CD4-positive, alpha-beta T cell treated with Interleukin-6 at 100 ng/mL for 8 hours (primary cell): ENCODE data around the gene CAST.

Experiments used
- DNase-seq: peaks from one replicate; pipeline ENCODE4 v3.0.0-alpha.2; 2020; ENCODE audit warnings: mixed read lengths, low spot score

Gene CAST

DNA sequence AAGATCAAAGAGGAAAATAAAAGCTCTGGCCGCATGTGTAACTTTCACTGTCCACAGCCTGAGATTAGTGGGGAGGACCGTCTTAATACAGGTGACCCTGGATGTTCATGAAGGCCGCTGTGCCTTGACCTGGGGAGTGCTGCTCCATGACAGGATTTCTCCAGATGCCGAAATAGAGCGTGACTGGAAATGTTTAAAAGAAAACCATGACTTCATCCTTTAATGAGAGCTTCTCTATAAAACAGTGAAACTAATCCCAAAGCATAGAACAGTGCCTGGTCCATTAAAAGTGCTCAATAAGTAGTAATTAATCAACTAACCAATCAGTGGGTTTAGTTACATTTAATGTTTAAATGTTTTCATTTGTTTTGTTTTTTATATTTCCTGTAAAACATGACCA lies 82.8 kb downstream of the CAST start:
- no peak for DNase-seq

DNA sequence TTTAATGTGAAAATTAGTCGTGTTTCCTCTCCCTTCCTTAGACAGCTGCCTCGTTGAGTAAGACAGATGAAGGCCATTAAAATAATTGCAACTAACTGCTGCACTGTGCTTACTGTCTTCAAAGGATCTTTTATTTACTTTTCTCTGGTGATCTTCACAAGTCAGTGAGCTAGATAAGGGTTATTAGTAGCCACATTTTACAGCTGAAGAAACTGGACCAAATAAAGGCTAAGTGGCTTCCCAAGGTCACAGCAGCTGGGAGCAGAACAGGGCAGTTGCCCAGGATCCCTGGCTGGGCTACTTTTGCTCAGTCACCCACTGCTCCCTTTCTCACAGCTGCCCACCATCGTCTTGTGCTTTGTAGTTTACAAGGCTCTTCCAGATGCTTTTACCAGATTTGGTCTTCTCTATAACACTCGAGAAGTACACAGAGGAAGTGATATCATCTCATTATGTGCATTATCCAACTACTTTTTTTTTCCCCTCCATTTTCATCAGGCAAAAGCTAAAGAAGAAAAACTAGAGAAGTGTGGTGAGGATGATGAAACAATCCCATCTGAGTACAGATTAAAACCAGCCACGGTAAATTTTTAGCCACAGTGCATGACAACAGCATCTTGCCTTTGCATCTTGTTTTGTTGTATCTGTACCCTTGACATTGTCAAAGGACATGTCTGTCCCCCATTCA lies 83.8 kb downstream of the CAST start:
- no peak for DNase-seq

DNA sequence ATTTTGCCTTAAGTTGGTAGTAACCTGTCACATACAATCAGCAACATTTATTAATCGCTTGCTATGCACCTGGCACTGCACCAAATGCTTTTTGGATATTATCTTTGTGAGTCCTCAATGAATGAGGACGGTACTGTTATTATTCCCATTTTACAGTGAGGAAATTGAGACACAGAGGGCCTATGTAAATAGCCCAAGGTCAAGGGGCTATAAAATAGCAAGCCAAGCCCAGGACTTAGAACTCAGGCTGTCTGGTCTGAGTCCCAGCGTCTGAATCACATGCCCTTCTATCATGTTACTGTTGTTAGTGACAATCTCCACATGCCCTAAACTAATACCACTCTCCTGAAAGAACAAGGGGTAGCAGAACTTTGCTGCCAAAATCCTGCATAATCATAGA lies 85.5 kb downstream of the CAST start:
- DNase-seq = no peak

DNA sequence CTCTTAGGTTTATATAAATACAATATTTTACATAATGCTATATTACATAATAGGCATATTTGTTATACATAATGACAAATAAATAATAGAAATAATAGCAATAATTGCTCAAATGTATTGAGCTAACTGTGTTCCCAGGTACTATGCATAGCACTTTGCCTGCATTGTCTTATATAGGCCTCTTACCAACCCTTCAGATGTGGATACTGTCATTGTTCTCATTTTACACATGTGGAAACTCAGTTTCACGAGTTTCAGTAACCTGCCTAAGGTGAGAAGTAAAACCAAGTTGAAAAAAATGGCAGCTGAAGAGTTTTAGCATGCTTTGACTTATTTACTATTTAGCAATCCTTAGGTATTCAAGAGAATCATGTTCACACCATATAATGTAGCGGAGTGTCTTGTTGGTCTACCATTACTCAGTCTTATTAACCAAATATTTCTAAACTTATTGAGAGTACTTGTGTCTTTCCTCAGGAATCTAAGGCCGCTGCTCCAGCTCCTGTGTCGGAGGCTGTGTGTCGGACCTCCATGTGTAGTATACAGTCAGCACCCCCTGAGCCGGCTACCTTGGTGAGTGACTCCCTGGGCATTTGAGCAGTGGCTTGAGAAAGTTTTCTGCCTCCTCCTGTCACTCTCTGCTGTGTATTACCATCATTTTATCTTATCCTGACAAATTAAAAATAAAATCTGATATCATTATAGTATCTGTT lies 88.1 kb downstream of the CAST start:
- no peak for DNase-seq

DNA sequence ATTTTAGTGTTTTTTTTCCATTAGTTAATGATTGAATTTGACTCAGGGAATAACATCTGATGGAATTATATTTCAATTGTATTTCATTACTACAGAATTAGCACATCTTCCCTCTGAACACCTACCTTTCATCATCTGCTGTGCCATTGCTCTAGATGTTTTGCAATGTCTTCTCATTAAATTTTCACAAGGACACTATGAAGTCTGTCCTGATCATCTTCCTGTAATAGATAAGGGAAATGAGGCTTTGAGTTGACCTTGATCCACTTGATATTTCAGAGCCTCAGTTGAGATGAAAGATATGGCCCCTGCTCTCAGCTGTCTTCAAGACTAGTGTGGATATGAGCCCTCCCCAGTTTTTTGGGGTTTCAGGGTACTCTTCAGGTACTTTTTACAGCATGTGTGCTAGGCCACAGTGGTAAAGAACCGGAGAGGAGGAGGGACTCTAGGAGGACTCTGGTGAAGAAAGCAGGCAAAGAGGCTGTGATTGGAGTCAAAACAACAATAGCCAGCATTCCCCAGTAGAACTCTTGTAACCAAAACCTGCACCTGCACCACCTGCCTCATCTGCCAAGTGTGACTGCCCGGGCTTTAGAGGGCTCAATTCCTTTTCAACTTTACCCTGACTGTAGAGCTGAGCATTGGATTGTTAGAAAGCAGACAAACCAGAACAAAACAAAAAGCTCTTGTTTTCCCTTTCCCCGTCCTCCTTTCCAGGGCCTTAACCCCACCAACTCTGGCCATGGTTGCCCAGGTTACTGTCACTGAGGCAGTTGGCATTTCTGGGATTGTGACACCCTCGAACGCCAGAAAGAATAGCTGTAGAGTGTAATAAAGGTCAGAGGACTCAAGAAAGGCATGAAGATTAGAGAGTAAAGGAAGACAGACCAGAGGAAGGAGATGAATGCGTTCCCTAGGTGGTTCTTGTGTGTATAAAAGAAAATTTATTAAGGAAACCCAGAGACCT lies 89.3 kb downstream of the CAST start:
- no peak for DNase-seq

DNA sequence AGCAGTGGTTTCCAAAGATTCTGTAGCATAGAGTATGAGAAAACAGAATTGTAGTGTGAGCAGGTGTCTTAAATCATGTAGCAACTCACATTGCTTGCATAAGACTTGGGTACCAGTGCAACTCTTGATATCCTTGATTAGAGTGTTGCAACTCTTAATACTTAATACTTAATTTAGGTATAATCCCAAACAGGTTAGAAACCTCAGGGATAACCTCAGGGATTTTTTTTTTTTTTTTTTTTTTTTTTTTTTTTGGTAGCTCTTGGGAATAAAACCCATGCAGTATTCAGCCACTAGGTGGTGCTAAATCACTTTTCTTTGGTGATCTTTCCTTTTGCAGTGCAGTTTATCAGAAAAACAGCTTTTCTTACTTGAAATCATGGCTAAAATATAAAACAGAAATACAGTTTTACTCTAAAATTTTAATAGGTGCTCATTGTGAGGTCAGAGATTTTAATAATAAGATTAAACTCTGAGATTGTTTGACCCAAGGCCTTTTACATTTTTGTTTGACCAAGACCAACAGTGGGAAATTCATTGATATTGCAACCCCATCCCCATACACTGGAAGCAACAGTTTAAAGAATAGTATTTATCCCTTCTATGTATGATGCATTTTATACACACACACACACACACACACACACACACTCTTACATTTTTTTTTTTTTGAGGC lies 90.3 kb downstream of the CAST start:
- DNase-seq = peak; percentile 63

DNA sequence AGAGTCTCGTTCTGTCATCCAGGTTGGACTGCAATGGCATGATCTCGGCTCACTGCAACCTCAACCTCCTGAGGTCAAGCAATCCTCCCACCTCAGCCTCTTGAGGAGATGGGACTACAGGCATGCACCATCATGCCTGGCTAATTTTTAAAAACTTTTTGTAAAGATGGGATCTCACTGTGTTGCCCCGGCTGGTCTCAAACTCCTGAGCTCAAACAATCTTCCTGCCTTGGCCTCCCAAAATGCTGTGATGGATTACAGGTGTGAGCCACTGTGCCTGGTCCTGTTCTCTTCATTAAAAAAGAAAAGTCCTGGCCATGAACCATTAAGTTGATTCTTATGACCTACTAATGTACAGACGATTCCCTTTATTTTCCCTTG lies 90.8 kb downstream of the CAST start:
- DNase-seq = no peak

DNA sequence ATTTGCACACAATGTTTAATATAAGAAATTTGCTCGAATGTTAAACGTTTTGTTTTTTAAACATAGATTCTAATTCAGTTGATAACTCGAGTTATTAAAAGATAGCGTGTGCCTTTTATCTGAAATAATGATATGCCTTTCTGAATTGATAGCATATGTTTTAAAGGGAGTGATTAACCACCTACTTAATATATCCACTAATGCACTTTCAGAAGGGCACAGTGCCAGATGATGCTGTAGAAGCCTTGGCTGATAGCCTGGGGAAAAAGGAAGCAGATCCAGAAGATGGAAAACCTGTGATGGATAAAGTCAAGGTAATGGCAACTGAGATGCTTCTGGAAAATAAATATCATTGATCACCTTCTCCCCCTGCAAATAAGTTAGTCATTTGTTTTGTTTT lies 91.7 kb downstream of the CAST start:
- no peak for DNase-seq

DNA sequence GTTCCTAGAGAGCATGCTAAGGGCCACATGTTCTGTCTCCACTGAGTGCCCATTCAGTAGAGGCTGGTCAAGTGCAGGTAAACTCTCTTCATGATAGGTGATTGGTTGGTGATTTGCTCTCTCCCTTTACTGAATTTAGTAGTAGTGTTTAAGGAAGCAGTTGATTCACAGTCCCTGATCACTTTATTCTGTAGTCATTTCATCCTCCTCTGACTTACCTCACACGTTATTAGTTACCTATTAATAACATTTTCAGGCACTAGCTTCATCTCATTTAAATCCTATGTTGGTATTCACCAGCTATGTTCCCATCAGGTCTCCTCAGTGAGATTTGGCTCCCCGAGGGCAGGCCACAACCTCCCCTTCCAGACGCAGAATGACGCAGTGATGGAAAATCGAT lies 93.7 kb downstream of the CAST start:
- no peak for DNase-seq

DNA sequence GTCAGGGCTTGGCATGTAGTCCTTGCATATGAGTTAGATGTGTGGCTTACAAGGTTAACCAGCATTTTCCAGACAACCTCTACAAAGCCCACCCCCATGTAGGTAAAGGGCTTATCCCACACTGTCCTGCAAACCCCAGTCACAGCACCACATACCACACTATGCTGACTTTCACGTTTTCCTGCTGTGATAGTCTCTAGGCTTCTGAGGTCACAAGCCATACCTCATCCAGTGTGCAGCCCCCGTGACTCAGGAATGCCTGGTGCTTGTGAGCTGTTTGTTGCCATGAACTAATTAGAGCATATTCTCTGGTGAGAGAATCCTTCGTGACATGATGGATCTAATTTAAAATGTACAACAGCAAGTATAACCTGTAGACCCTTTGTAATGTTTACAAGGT lies 94.8 kb downstream of the CAST start:
- no peak for DNase-seq

DNA sequence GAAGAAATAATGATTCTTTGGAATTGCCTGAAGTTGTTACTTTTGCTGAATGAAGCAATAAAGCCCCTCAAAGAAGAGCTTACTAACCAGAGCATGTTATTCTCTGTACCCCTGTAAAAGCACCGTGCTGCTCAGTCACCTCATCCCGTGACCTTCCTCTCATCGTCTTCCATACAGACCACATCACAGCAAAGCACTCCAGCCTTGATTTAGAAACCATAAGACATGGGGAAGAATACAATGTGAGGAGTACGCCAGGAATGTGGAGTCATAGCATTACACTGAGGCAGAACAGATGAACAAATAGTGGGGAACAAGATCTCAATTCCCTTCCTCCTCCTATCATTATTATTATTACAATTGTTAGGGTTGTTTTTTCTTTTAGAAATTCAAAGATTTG lies 96.4 kb downstream of the CAST start:
- no peak for DNase-seq

DNA sequence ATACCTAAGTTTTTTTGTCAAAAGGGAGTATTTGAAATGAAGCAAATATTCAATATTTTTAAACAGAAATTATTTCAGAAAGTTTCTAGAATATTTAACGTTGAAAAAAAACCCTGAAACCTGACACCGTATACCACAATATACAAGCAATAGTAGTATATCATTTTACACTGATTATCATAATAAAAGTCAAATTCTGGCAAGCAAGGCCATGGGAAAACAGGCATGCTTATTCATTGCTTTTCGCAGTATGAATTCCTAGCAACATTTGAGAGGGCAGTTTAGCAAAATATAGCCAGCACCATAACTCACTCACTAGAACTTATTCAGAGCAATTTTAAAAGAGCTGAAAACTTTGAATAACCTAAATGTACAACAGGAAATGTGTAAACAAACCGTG lies 99.4 kb downstream of the CAST start:
- DNase-seq = no peak

DNA sequence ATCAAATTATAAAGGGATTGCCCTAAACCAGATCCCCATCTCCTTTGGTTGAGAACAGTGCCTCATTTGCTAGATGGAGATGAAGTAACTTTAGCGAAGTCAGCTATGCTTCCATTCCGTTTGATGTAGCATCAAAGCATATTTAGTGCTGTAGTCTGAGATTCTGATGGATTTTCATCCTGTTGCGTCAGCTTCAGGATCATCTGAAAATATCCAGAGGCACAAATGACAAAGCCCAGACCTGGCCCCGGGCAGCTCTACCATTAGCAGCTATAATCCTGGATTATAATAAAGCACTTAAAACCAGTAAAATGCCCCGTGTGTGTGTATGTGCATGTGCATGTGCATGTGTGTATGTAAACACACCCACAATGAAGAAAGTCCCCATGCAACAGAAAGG lies 100.8 kb downstream of the CAST start:
- no peak for DNase-seq

DNA sequence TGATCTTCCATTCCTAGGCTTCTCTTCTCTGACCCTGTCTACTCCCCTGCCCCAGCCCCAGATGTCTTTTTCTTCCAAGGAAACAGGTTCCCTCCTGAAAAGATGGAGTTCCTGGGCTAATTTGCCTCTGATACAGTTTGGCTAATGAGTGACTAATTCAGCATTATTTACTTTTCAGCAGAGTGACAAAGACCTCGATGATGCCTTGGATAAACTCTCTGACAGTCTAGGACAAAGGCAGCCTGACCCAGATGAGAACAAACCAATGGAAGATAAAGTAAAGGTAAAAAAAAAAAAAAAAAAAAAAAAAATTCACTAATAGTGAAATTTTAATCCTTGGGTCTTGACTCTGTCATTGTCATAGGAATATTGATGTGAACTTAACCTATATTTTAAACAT lies 102.9 kb downstream of the CAST start:
- no peak for DNase-seq

DNA sequence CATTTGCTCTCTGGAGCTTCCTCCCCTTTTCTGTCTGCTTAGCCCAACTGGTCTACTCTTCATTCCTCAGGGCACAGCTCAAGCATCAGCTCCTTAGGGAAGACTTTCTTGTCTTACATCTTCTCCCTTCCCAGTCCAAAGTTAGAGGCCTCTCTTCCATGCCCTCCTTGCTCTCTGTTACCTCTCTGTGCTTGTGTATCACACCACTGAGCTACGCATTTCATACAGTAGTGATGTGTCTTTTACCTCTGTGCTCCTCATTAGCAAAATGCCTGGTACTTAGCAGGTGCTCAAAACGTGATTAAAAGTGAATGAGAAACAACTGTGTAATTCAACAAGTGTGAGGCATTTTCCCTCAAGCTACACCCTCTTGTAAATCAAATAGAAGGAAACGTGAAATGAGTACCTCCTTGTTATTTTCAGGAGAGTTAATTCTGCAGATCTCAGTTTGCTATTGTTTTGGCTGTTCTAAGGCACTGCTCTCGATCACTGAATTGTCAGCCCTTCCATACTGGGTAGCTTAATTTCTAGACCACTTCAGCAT lies 106.6 kb downstream of the CAST start:
- no peak for DNase-seq

DNA sequence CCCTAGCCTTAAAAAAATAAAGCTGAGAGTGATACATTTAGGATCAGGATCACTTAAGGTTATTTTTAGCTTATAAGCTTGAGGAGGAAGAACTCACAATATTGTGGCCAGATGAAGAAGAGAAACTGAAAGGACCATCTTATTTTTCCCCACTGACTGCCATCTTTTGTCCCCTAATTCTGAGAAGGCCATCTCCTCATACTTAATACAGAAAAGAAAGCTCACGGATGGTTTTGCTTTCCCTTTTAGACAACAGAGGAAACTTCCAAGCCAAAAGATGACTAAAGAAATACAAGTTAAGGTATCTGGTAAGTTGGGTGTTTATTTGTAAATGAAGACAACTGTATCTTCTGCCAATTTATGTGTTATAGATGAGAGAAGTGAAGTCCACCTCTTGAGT lies 109.2 kb downstream of the CAST start:
- DNase-seq = no peak

DNA sequence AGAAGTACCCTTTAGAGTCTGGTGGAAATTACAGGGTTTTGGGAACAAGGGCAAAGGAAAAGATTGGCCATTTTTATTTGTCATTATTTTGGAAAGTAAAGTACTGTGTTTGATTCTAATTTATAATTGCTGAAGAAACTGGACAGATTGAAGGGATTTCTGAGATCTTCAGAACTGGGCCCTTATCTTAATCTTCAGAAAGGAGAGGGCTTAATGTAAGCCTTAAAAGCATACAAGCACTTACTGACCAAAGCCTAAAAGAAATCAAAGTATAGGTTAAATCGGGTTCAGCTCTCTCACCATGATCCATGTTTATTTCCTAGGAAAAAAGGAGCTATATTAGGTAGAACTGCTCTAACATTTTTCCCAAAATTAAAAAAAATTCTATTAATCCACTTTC lies 109.9 kb downstream of the CAST start:
- no peak for DNase-seq

DNA sequence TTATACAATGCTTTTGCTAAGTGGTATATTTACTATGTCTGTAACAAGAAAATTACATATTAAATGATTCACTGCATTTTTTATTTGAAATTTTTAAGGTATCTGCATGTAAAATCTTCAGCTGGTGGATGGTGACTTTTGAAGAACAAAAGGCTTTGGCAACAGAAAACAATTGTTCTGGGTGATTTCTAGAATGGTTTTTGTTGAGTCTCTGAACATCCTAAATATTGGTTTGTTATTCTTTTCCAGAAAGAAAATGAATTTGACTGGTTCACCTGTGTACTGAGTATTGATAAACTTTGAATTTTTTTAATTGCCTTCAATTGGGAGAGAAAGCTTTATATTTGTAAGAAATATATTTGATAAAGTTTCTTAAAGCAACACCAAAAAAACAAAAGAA lies 110.4 kb downstream of the CAST start:
- no peak for DNase-seq

DNA sequence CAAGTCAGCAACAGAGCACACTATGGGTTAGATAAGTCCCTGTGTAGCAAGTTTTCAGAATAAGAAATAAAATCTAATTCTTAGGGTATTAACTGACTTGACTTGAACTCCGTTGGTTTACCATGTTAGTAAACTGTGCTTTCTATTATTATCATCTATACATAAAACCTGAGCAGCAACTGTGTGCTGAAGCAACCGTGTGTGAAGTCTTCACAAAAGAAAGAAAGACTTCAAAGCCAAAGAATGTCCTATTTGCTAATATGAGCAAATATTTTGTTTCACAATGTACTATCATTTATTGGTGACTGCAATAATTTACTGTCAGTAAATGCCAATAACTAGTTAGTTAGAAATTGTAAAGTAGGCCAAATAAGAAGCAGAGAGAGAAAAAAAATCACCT lies 112.9 kb downstream of the CAST start:
- DNase-seq = no peak

DNA sequence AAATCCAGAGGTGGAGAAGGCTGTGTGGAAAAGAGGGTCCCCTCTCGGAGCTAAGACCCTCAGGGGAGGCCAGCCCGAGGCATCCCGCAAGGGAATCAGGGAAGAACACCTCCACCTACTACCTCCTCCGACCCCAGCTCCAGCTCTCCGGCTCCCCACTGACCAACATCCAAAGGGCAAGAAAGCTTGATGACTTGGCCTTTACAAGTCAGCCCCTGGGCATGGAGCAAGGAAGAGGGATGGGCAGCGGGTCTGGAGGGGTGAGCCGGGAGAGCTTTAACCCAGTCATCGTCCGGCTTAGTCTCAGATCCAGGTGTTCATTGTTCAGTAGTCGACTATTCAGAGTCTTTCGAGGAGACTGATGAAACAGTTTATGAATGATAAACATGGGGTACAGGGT lies 113.5 kb downstream of the CAST start:
- DNase-seq = no peak

DNA sequence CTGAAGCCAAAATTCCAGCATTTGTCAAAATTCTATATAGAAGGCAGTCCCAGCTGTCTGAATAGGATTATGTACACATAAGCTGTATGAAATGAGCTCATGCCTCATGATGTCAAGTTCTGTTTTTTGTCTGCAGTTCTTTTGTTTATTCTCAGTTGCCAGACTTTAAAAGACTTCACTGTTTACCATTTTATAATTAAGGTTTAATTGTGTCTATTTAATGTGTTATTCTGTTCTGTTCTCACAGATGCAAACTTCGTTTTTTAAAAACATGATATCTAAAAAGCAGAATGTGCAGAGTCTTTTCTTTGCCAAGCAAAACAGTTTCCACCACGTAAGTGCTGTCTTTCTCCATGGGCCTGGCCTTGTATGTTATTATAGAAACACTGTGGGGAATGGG lies 114.4 kb downstream of the CAST start:
- no peak for DNase-seq

DNA sequence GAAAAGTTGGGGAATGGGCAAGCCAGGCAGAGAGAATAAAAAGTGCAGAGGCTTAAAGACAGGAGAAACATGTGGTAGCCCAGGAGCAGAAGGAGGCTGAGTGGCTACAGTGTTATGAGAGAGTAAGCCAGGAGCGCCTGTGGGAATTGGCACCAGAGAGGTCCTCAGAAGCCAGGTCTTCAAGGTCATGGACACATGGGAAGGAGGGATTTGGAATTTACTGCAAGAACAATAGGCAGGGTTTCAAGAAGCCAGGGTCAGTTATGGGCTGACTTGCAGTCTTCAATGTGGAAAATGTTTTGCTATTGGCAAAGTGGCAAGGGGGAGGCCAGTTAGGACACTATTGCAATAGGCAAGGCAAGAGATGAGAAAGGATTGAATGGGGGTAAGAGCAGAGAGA lies 116.2 kb downstream of the CAST start:
- no peak for DNase-seq
